ENCODE measurements around the gene PAGE2. TPM values are rescaled to one million over a fixed set of nuclear protein-coding genes. Genes with fewer than 3 reads are reported as not detected.
"Not testable (repeated sequence)": the region's sequence is repeated elsewhere in the genome, so short reads cannot be mapped to it uniquely, and the experiment has no call there.

The PAGE2 gene
- total and polyA plus RNA-seq, 7 experiments from 2014 or later: not detected

DNA sequence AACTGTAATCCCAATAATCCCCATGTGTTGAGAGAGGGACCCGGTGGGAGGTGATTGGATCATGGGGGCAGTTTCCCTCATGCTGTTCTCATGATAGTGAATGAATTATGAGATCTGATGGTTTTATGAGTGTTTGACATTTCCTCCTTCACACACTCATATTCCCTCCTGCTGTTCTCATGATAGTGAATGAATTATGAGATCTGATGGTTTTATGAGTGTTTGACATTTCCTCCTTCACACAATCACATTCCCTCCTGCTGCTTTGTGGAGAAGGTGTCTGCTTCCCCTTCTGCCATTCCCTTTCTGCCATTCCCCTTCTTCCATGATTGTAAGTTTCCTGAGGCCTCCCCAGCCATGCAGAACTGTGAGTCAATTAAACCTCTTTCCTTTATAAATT, 52.0 kb downstream of the PAGE2 start:
- H3K27ac ChIP-seq (ENCODE audit: low read depth, low read length); CTCF ChIA-PET; DNase-seq; H3K4me1 ChIP-seq (ENCODE audit: control insufficient read depth in 2 of 2, insufficient read depth in 2 of 2, low read length in 2 of 2); H3K9me3 Mint-ChIP-seq; H3K9me3 ChIP-seq (ENCODE audit: control insufficient read depth in 2 of 3, low read length in 3 of 3); H3K4me1 Mint-ChIP-seq; H3K4me3 Mint-ChIP-seq; H3K27me3 Mint-ChIP-seq; H3K36me3 ChIP-seq (ENCODE audit: control insufficient read depth in 2 of 3, insufficient read depth in 3 of 3, low read length in 3 of 3); intact Hi-C loops (cut with micrococcal nuclease); H3K27me3 ChIP-seq (ENCODE audit: control insufficient read depth in 2 of 2, insufficient read depth in 2 of 2, low read length in 2 of 2); H3K4me3 ChIP-seq (ENCODE audit: low read length); ATAC-seq; H3K36me3 Mint-ChIP-seq; POLR2A ChIA-PET: not testable (repeated sequence)
- peak overlapping the region in 1 of 9 donors; percentile 28 for H3K27ac Mint-ChIP-seq

Other genes with a start within 250 kb of the PAGE2 start
- 1 to 10 TPM in 4 of 5 experiments, under 1 TPM in 1; 0.61 to 4.3 (median 2.4) TPM for gene TRO, start 168.2 kb upstream of the PAGE2 start, total RNA-seq
- gene TRO, start 168.2 kb upstream of the PAGE2 start, polyA plus RNA-seq: 1 to 10 TPM in 1 of 2 donors, under 1 TPM in 1; 0.84 to 1.0 TPM
- gene PFKFB1, start 94.8 kb upstream of the PAGE2 start, total RNA-seq: under 1 TPM; 0.27 to 1.00 (median 0.65) TPM
- under 1 TPM in 1 of 2 donors, not detected in 1; 0.26 TPM for gene PFKFB1, start 94.8 kb upstream of the PAGE2 start, polyA plus RNA-seq
- 10 to 100 TPM in 4 of 5 experiments, 1 to 10 TPM in 1; 6.5 to 24.6 (median 12.2) TPM for gene APEX2, start 88.7 kb upstream of the PAGE2 start, total RNA-seq
- 10 to 100 TPM; 20.3 to 26.4 TPM for gene APEX2, start 88.7 kb upstream of the PAGE2 start, polyA plus RNA-seq
- under 1 TPM in 1 of 5 experiments, not detected in 4; 0.24 TPM for gene ALAS2, start 58.0 kb upstream of the PAGE2 start, total RNA-seq
- gene ALAS2, start 58.0 kb upstream of the PAGE2 start, polyA plus RNA-seq: not detected
- 1 to 10 TPM in 1 of 5 experiments, under 1 TPM in 1, not detected in 3; 0.91 to 1.2 TPM for gene PAGE2B, start 14.0 kb upstream of the PAGE2 start, total RNA-seq
- gene PAGE2B, start 14.0 kb upstream of the PAGE2 start, polyA plus RNA-seq: not detected
- not detected for gene PAGE5, start 131.3 kb downstream of the PAGE2 start, total RNA-seq
- gene PAGE5, start 131.3 kb downstream of the PAGE2 start, polyA plus RNA-seq: 1 to 10 TPM in 1 of 2 donors, under 1 TPM in 1; 0.50 to 1.0 TPM
- not detected for gene PAGE3, start 175.9 kb downstream of the PAGE2 start, total RNA-seq
- gene PAGE3, start 175.9 kb downstream of the PAGE2 start, polyA plus RNA-seq: not detected

Measured in naive thymus-derived CD4-positive, alpha-beta T cell (primary cell).